ENCODE data around the gene KLF5. TPM values are rescaled to one million over a fixed set of nuclear protein-coding genes. Genes with fewer than 3 reads are reported as not detected.

Gene KLF5
- total and polyA plus RNA-seq, 10 of the 15 experiments (the other 5 are each of a cell fraction or from before 2014, with no cell fraction given) = 0.43 to 5.2 (median 1.0) TPM

GRCh38 chr13:73055813-73056564 lies 2.8 kb upstream of the KLF5 start:
- no peaks in the 10 kb centered on the region for H4K20me1 ChIP-seq (ENCODE audit: control insufficient read depth, insufficient read depth)
- FAIRE-seq (no peak), DNase-seq (ENCODE audit: low read depth, low spot score) (no peak), ATAC-seq (no peak)
- H3K27ac ChIP-seq (ENCODE audit: control insufficient read depth, insufficient read depth) = no peak overlapping the region
- H3K36me3 ChIP-seq (ENCODE audit: control insufficient read depth in 2 of 2, insufficient read depth in 2 of 2, low read length in 1 of 2) = no peaks in the 10 kb centered on the region
- SMC1A ChIA-PET (ENCODE audit: uncharacterized antibody, unreplicated experiment) = interaction anchor here (1.1 to 1.2 kb wide), 2 partner anchors 8 to 421 kb away, joined by 3 read pairs; no protein-coding TSS in a partner anchor
- intact Hi-C loops (cut with micrococcal nuclease; ENCODE audit: unreplicated experiment) (no loop called here), in situ Hi-C loops (cut with MboI) (no loop called here)
- no peak overlapping the region for H2AFZ ChIP-seq (ENCODE audit: control insufficient read depth, low read depth, low read length)
- no peak overlapping the region for H3K4me3 ChIP-seq
- H3K27me3 ChIP-seq (replicated peaks in 1 of 2; ENCODE audit: control insufficient read depth in 2 of 2, insufficient read depth in 2 of 2, low read length in 1 of 2) = peaks cover 0 to 4% of the 10 kb centered on the region in 2 experiments; a peak in 2 of 4 replicates
- H3K4me1 ChIP-seq (ENCODE audit: control insufficient read depth, insufficient read depth, low read length) = peaks cover 3% of the 10 kb centered on the region; the same call in 1 of the 2 replicates
- H3K4me2 ChIP-seq (ENCODE audit: control insufficient read depth, insufficient read depth) = no peak overlapping the region
- no peaks in the 10 kb centered on the region for H3K9me3 ChIP-seq (replicated peaks; ENCODE audit: control insufficient read depth, insufficient read depth, low read length)
- H3K79me2 ChIP-seq (ENCODE audit: control insufficient read depth, insufficient read depth, low read length) = no peaks in the 10 kb centered on the region
- POLR2A ChIA-PET = interaction anchor here (0.5 kb wide), 1 partner anchor 9 kb away, joined by 4 read pairs; no protein-coding TSS in a partner anchor
- no TSS peak for BruUV-seq (replicated peaks)
- WGBS (ENCODE audit: insufficient coverage, insufficient replicate concordance, low lambda C conversion rate, missing lambda C conversion rate) = 83% methylated on average over 8 of the region's 8 CpGs
- RAD21 ChIA-PET (ENCODE audit: unreplicated experiment) = interaction anchor here (1.4 kb wide), 1 partner anchor 216 kb away, joined by 4 read pairs; no protein-coding TSS in a partner anchor
- TF ChIP-seq, protein P1, sequence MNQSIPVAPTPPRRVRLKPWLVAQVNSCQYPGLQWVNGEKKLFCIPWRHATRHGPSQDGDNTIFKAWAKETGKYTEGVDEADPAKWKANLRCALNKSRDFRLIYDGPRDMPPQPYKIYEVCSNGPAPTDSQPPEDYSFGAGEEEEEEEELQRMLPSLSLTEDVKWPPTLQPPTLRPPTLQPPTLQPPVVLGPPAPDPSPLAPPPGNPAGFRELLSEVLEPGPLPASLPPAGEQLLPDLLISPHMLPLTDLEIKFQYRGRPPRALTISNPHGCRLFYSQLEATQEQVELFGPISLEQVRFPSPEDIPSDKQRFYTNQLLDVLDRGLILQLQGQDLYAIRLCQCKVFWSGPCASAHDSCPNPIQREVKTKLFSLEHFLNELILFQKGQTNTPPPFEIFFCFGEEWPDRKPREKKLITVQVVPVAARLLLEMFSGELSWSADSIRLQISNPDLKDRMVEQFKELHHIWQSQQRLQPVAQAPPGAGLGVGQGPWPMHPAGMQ (IDR thresholded peaks at IDR 0.05; ENCODE audit: borderline replicate concordance) = no peak
- TF ChIP-seq YBX1 (IDR thresholded peaks at IDR 0.05) (no peak), TARDBP (IDR thresholded peaks at IDR 0.05; ENCODE audit: borderline replicate concordance) (no peak), NR2C2 (IDR thresholded peaks at IDR 0.05; ENCODE audit: borderline replicate concordance, control insufficient read depth, insufficient read length, low read depth) (no peak), ZZZ3 (IDR thresholded peaks at IDR 0.05; ENCODE audit: control insufficient read depth, insufficient read length, low read depth) (no peak), USF2 (IDR thresholded peaks at IDR 0.05; ENCODE audit: borderline replicate concordance, low read depth, low read length) (no peak), ASH2L (IDR thresholded peaks at IDR 0.05; ENCODE audit: borderline replicate concordance, low read depth) (no peak), NFYA (IDR thresholded peaks at IDR 0.05; ENCODE audit: borderline replicate concordance, low read depth, low read length) (no peak), SMARCA5 (IDR thresholded peaks at IDR 0.05) (no peak), JUNB (IDR thresholded peaks at IDR 0.05) (no peak), JUND (IDR thresholded peaks at IDR 0.05; ENCODE audit: low read depth, low read length) (no peak), PAX5 (IDR thresholded peaks at IDR 0.05; ENCODE audit: borderline replicate concordance, low read depth, low read length) (no peak), SUPT20H (IDR thresholded peaks at IDR 0.05; ENCODE audit: borderline replicate concordance, control insufficient read depth, low read depth, low read length) (no peak), RB1 (IDR thresholded peaks at IDR 0.05; ENCODE audit: borderline replicate concordance) (no peak), CBX5 (IDR thresholded peaks at IDR 0.05; ENCODE audit: low read depth) (no peak)
- TF ChIP-seq, protein P2, sequence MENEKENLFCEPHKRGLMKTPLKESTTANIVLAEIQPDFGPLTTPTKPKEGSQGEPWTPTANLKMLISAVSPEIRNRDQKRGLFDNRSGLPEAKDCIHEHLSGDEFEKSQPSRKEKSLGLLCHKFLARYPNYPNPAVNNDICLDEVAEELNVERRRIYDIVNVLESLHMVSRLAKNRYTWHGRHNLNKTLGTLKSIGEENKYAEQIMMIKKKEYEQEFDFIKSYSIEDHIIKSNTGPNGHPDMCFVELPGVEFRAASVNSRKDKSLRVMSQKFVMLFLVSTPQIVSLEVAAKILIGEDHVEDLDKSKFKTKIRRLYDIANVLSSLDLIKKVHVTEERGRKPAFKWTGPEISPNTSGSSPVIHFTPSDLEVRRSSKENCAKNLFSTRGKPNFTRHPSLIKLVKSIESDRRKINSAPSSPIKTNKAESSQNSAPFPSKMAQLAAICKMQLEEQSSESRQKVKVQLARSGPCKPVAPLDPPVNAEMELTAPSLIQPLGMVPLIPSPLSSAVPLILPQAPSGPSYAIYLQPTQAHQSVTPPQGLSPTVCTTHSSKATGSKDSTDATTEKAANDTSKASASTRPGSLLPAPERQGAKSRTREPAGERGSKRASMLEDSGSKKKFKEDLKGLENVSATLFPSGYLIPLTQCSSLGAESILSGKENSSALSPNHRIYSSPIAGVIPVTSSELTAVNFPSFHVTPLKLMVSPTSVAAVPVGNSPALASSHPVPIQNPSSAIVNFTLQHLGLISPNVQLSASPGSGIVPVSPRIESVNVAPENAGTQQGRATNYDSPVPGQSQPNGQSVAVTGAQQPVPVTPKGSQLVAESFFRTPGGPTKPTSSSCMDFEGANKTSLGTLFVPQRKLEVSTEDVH (IDR thresholded peaks at IDR 0.05; ENCODE audit: low read depth, partially characterized antibody) = no peak
- H3K9ac ChIP-seq (ENCODE audit: control insufficient read depth, insufficient read depth, low read length) = no peak overlapping the region
- CTCF ChIA-PET = interaction anchor here (0.5 to 1.4 kb wide), 3 partner anchors 16 to 185 kb away, joined by 3 to 4 read pairs (median 3); no protein-coding TSS in a partner anchor

Measured in GM12878 (cell line).